Neural cell (in vitro differentiated cells): ENCODE data around the gene ZNF490. TPM values are rescaled to one million over a fixed set of nuclear protein-coding genes. Genes with fewer than 3 reads are reported as not detected.

Experiments used
- H2AFZ ChIP-seq: fragments of 200-600, 300-800 bp; sonication (generic), shearing (Covaris generic); 2 replicates; pipeline ENCODE4 v1.6.0; 2014; ENCODE audit warnings: low read depth, mild to moderate bottlenecking, antibody characterized with exemption, low read length, moderate library complexity
- H3F3A ChIP-seq: fragments of 200-600 bp; shearing (Covaris generic); 2 replicates; pipeline ENCODE4 v1.6.1; 2016; ENCODE audit warnings: mild to moderate bottlenecking, moderate library complexity, mixed read lengths, antibody characterized with exemption, low read length; ENCODE audit not compliant: insufficient read depth, poor library complexity, severe bottlenecking
- H3K27ac ChIP-seq: fragments of 200-600, 300-800 bp; sonication (generic), shearing (Covaris generic); 2 replicates; pipeline ENCODE4 v1.5.1; 2014; ENCODE audit warnings: mild to moderate bottlenecking, low read length, moderate library complexity
- H3K27me3 ChIP-seq: fragments of 300-800, 200-600 bp; sonication (generic), shearing (Covaris generic); 2 replicates; pipeline ENCODE4 v1.6.0; 2014; ENCODE audit warnings: mild to moderate bottlenecking, low read depth, low read length, moderate library complexity; ENCODE audit not compliant: insufficient read depth
- H3K36me3 ChIP-seq: fragments of 300-800, 200-600 bp; sonication (generic), shearing (Covaris generic); 2 replicates; pipeline ENCODE4 v1.5.1; 2014; ENCODE audit warnings: mild to moderate bottlenecking, antibody characterized with exemption, low read length, moderate library complexity; ENCODE audit not compliant: insufficient read depth
- H3K4me2 ChIP-seq: fragments of 300-800, 200-600 bp; sonication (generic), shearing (Covaris generic); 2 replicates; pipeline ENCODE4 v1.6.0; 2014; ENCODE audit warnings: mild to moderate bottlenecking, low read length
- H3K4me3 ChIP-seq: fragments of 300-800, 200-600 bp; sonication (generic), shearing (Covaris generic); 2 replicates; pipeline ENCODE4 v1.5.1; 2014; ENCODE audit warnings: mild to moderate bottlenecking, low read length, moderate library complexity
- H3K79me2 ChIP-seq: fragments of 200-600 bp; shearing (Covaris generic); replicated peaks from 2 replicates; pipeline ENCODE4 v1.6.0; 2014; ENCODE audit warnings: mild to moderate bottlenecking, low read length, moderate library complexity; ENCODE audit not compliant: insufficient read depth
- H3K9ac ChIP-seq: fragments of 300-800, 200-600 bp; sonication (generic), shearing (Covaris generic); 2 replicates; pipeline ENCODE4 v1.6.1; 2016; ENCODE audit warnings: mild to moderate bottlenecking, low read length, mixed read lengths
- H3K9me2 ChIP-seq: fragments of 200-600 bp; shearing (Covaris generic); 2 replicates; pipeline ENCODE4 v1.6.1; 2016; ENCODE audit warnings: mild to moderate bottlenecking, low read length, mixed read lengths; ENCODE audit not compliant: insufficient read depth
- H3K9me3 ChIP-seq: fragments of 200-600, 300-800 bp; sonication (generic), shearing (Covaris generic); 2 replicates; pipeline ENCODE4 v1.6.1; 2016; ENCODE audit warnings: mild to moderate bottlenecking, mixed run types, low read length, moderate library complexity, mixed read lengths
- H4K20me1 ChIP-seq: fragments of 200-600 bp; shearing (Covaris generic); 2 replicates; pipeline ENCODE4 v1.6.1; 2016; ENCODE audit warnings: mild to moderate bottlenecking, mixed run types; ENCODE audit not compliant: insufficient read depth
- CTCF ChIP-seq: fragments of 450-650 bp; IDR thresholded peaks from 2 replicates; pipeline ENCODE4 v1.5.1; 2014; ENCODE audit warnings: antibody characterized with exemption, mild to moderate bottlenecking, moderate library complexity; ENCODE audit not compliant: poor library complexity, severe bottlenecking
- EP300 ChIP-seq: fragments of 450-650 bp; conservative IDR thresholded peaks from 2 replicates; pipeline ENCODE4 v1.6.1; 2014; ENCODE audit warnings: antibody characterized with exemption, mild to moderate bottlenecking, moderate library complexity; ENCODE audit not compliant: poor library complexity, severe bottlenecking
- EZH2 ChIP-seq: fragments of 200-600, 300-800 bp; shearing (Covaris generic), sonication (generic); IDR thresholded peaks from 2 replicates; pipeline ENCODE4 v1.6.1; 2014; ENCODE audit warnings: antibody characterized with exemption, low read length, borderline replicate concordance, mild to moderate bottlenecking; ENCODE audit not compliant: insufficient read depth, poor library complexity, severe bottlenecking
- MXI1 ChIP-seq: fragments of 450-650 bp; conservative IDR thresholded peaks from 2 replicates; pipeline ENCODE4 v1.6.1; 2014; ENCODE audit warnings: antibody characterized with exemption, mild to moderate bottlenecking; ENCODE audit not compliant: poor library complexity, severe bottlenecking
- POLR2AphosphoS5 ChIP-seq: IDR thresholded peaks from 2 replicates; pipeline ENCODE4 v1.6.1; 2012
- RAD21 ChIP-seq: fragments of 450-650 bp; conservative IDR thresholded peaks from 2 replicates; pipeline ENCODE4 v1.6.1; 2014; ENCODE audit warnings: antibody characterized with exemption, mild to moderate bottlenecking, moderate library complexity
- REST ChIP-seq: IDR thresholded peaks from 2 replicates; pipeline ENCODE4 v1.6.1; 2012; ENCODE audit warnings: borderline replicate concordance
- SMC3 ChIP-seq: fragments of 450-650 bp; conservative IDR thresholded peaks from 2 replicates; pipeline ENCODE4 v1.6.1; 2014; ENCODE audit warnings: antibody characterized with exemption, mild to moderate bottlenecking, moderate library complexity; ENCODE audit not compliant: poor library complexity
- TAF1 ChIP-seq: IDR thresholded peaks from 2 replicates; pipeline ENCODE4 v1.6.1; 2012; ENCODE audit warnings: low read depth
- polyA plus RNA-seq: library from polyadenylated mRNA; depleted of rRNA; stranded (reverse); fragments of >200 nt; gene quantifications from 2 replicates; pipeline ENCODE4 v1.2.3, GENCODE V29; 2014

Gene ZNF490
- polyA plus RNA-seq, 1 donor from 2014 or later, result 6.1 TPM

- Histone ChIP-seq H3K79me2 (peaks cover 49% of the 10 kb centered on the region), H3K4me2 (peak overlapping the region; percentile 84), H3K9me2 (no peaks in the 10 kb centered on the region), H3K36me3 (no peaks in the 10 kb centered on the region), H3K9me3 (no peaks in the 10 kb centered on the region), H3K9ac (peak overlapping the region; percentile 98), H3K4me3 (peak overlapping the region; percentile 89), H3F3A (no peaks in the 10 kb centered on the region), H3K27me3 (no peaks in the 10 kb centered on the region), H4K20me1 (no peaks in the 10 kb centered on the region), H3K27ac (peak overlapping the region; percentile 96), H2AFZ (peak overlapping the region; percentile 60)
- TF ChIP-seq REST, result peak; percentile 85
- TF ChIP-seq RAD21, result no peak
- no peak for TF ChIP-seq MXI1
- no peak for TF ChIP-seq EP300
- TF ChIP-seq TAF1, result peak; percentile 60
- TF ChIP-seq SMC3, result no peak
Measured at GRCh38 chr19:12611361-12611699, 717 bp upstream of the ZNF490 start.

GRCh38 chr19:12607631-12608030 lies 3.0 kb downstream of the ZNF490 start:
- no peaks in the 10 kb centered on the region for H3K27me3 ChIP-seq
- H3K36me3 ChIP-seq, result no peaks in the 10 kb centered on the region
- peaks cover 31% of the 10 kb centered on the region for H3K79me2 ChIP-seq
- no peak overlapping the region for H2AFZ ChIP-seq
- H3K9me3 ChIP-seq, result no peaks in the 10 kb centered on the region
- TF ChIP-seq EZH2 (no peak), RAD21 (no peak), TAF1 (no peak), POLR2AphosphoS5 (no peak)
- H3K9me2 ChIP-seq, result no peaks in the 10 kb centered on the region
- H3F3A ChIP-seq, result no peaks in the 10 kb centered on the region
- H3K27ac ChIP-seq, result no peak overlapping the region
- H4K20me1 ChIP-seq, result no peaks in the 10 kb centered on the region
- no peak overlapping the region for H3K4me3 ChIP-seq
- H3K4me2 ChIP-seq, result no peak overlapping the region
- H3K9ac ChIP-seq, result no peak overlapping the region

GRCh38 chr19:12606796-12607195 lies 3.8 kb downstream of the ZNF490 start:
- H3K9me3 ChIP-seq, result no peaks in the 10 kb centered on the region
- H3K79me2 ChIP-seq, result peaks cover 22% of the 10 kb centered on the region
- no peaks in the 10 kb centered on the region for H4K20me1 ChIP-seq
- H3K4me3 ChIP-seq, result no peak overlapping the region
- no peak overlapping the region for H3K27ac ChIP-seq
- no peaks in the 10 kb centered on the region for H3K36me3 ChIP-seq
- no peaks in the 10 kb centered on the region for H3K27me3 ChIP-seq
- no peak overlapping the region for H3K9ac ChIP-seq
- no peaks in the 10 kb centered on the region for H3F3A ChIP-seq
- H3K9me2 ChIP-seq, result no peaks in the 10 kb centered on the region
- TF ChIP-seq RAD21 (no peak), MXI1 (no peak), EP300 (no peak), POLR2AphosphoS5 (no peak), SMC3 (no peak), CTCF (no peak), TAF1 (no peak), REST (no peak), EZH2 (no peak)
- H3K4me2 ChIP-seq, result no peak overlapping the region
- no peak overlapping the region for H2AFZ ChIP-seq
